NCI-H2196 (cell line): ENCODE results near the gene RBP2.
"Not testable (repeated sequence)": the region's sequence is repeated elsewhere in the genome, so short reads cannot be mapped to it uniquely, and the experiment has no call there.

ENCODE experiments used
- DNase-seq: peaks from one replicate; lab custom pipeline; 2025; ENCODE audit not compliant: unreplicated experiment; lab: John Stamatoyannopoulos, UW

RBP2 gene

DNA sequence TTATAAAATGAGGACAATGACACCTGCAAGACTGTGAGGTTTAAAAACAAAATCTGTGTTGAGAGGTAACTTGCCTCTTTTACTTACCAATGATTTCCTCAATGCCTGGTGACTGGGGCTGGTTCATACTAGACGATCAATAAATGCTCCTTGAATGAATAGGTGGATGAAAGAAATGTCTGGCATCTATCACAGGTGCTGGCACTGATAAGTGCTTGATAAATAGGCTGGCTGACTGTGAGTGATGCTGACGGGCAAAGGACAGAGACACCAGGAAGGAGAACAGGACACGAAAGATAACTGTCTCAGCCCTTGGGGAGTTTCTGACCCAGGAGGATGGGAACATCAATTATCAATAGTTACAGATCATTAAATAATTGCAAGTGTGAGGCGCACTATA lies 31.9 kb downstream of the RBP2 start:
- no peak for DNase-seq

DNA sequence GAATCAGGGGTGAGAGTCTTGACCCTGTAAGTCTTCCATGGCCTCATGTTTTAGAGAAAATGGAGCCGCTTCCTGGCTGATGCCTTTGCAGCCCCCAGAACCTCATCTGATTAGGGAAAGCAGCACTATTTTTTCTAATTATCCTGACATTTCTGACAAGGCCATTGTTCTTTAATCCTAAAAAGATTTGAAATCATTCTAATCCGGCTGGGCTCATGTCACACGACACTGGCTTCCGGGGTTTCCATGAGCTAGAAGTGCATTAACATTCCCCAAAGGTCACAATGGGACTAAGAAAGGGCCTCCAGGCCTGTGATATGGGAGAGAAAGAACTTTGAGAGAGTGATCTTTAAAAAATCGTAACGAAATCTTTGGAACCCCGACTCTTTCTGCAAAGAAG lies 33.1 kb downstream of the RBP2 start:
- no peak for DNase-seq

DNA sequence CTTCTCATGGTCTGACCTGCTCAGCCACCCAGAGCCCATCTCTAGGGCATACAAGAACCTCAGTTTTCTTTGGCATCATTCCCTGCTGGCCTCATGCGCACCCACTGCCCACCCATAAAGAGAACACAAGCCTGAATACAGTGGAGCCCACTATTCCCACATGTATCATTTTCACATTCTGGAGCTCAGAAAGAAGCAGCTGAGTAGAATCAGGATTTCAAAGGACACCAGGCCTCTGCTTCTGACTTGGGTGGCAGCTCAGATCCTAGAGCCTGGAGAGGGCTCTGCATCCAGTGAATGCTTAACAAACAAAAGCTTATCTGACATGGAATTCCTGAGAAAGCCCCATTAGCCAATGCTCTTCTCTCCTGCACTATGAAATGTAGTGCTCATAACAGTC lies 34.7 kb downstream of the RBP2 start:
- no peak for DNase-seq

DNA sequence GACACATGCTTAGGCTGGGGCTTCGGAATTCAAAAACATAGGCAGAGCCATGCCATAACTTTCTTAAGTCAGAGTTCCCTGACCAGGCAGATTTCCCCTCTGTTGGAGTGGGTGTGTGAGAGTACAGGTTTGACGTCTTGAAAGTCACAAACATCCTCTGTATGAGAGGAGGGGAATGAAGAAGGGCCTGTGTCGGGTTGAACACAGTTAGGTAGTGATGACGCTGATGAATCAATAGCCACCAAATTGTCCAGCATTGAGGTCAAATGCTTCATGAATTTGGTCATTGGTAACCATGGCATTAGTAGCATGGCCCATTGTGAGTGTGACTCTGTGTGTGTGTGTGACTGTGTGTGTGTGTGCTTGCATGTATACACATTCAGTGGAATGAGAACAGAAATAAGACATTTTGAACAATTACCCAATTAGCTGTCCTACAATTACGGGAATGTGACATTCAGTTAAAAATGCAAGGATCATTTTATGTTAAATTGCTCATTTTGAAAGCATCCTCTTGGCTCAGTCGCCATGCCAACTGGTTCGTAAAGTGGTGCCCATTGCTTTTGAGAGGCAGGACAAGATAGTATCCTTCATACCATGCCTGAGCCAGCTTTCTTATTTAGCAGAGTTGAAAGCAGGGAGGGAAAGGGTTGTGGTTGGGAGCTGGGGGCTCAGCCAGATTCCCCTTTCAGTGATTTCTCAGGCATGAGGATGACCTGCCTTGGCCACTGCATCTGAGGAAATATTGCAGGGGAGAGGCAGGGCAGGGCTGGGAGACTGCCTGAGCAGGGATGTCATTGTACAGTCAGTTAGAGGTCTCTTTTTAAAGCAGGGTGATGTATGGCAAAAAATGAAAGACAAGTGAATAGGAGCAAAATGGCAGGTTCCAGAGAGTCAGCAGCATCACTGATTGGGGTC lies 35.4 kb downstream of the RBP2 start:
- DNase-seq = no peak

DNA sequence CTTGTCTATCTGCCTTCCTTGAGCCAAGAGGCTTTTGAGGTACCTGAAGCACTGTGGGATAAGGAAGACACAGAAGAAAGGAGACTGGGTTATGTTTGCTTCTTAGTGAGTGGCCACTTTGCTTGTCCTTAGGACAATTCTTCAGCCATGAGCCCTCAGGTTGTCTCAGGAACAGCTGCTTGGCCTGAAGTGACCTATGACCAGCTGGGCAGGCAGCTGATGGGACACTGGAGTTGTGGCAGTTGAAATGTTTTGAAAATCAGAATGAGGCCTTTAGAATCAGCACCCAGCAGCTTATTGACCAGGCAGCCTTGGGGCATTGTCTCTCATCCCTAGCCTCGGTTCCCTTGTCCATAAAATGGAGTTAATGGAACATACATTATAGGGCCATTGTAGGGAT lies 37.0 kb downstream of the RBP2 start:
- DNase-seq = no peak

DNA sequence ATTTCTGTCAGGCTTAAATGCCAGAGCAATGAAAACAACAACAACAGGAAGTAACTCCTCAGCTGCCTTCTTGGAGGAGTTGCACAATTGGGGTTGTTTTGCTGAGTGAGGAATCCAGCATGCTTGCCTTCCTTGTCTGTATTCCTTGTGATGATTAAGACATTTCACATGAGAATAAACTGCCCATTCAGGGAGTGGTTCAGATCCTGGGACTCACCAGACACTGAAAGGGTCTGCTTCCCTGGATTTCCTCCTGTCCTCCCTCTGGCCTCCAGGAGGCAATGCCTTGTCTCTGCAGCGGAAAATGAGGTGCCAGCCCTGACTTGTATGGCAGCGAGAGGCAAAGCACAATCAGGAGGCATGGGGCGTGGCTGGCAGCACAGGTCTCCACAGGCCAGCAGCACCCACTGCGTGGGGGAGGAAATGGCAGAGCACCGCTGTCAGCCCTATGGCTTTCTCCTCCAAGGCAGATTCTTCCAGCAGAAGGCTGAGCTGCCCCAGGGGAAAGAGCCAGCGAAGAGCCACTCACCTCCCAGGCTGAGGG lies 41.5 kb downstream of the RBP2 start:
- no peak for DNase-seq

DNA sequence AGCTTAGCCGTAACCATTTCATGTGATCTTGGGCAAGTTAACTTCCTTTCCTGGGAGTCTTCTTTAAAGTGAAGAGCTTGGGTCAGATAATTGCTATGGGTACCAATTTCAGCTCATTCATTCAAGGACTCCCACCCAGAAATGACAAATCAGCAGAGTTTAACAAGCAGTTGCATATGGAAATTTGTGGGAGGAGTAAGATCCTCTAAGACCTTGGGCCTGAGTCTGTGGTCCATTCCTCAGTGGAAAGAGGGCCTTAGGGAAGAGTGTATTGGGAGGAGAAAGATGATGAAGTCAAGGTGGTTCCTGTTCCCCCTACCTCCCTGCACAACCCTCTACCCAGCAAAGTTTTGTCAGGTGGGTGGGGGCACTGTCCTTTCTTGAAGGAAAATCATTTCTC lies 42.1 kb downstream of the RBP2 start:
- no peak for DNase-seq

DNA sequence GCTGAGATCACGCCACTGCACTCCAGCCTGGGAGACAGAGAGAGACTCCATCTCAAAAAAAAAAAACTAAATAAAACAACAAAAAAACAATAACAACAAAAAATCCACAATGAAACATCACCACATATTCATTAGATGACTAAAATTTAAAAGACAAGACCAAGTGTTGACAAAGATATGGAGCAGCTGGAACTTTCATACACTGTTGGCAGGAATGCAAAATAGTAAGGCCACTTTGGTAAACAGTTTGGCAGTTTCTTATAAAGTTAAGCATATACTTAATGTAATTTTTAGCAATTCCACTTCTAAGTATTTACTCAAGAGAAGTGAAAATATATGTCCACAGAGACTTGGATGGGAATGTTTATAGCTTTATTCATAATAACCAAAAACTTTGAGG lies 43.2 kb downstream of the RBP2 start:
- DNase-seq = no peak

DNA sequence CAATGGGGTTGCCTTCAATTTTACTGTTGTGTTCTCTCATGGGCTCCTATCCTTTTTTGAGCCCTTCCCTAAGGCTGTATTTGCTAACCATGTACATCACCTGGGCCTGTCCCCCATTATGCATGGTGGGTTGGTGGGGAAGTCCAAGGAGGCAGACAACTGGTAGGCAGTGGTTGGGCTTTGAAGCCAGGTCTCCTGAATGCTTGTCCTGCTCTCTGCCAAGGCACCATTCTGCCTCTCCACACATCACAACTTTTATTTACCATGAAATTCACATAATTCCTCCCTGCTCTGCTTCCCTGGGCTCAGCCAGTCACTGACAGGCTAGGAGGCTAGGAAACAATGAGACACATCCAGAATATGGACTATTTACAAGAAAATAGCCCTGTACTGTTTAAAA lies 45.8 kb downstream of the RBP2 start:
- no peak for DNase-seq

DNA sequence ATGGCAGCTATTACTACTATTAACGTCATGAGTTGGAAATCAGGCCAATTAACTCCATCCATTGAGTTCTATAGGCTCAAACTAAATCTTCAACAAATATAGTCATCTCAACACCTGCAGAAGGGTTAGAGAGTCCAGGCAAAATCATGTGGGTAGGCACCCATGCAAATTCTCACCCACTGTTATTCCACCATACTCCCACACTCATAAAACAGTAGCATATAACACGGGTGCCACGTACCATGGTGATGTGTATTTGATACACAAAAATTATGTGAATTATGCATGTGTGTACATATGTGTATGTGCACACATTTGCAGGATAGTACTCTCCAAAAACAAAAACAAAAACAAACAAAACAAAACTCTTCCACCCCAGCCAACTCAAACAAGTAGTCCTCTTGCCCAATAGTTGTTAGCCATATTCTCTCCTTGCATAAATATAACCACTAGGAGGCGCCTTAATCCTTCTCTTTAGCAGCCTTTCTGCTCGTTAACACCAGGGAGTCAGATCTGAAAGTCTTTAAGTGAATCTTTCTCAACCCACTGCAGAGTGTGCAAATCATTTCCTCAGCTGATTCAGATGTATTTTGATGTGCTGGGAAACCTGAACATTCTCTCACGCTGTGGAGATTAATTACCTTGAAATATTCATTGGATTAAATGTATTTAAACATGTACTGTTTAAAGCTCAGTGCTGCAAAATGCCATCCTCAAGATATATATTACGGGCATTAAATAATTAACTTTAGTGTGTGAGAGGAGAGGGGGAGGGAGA lies 48.8 kb downstream of the RBP2 start:
- DNase-seq = peak; percentile 95

DNA sequence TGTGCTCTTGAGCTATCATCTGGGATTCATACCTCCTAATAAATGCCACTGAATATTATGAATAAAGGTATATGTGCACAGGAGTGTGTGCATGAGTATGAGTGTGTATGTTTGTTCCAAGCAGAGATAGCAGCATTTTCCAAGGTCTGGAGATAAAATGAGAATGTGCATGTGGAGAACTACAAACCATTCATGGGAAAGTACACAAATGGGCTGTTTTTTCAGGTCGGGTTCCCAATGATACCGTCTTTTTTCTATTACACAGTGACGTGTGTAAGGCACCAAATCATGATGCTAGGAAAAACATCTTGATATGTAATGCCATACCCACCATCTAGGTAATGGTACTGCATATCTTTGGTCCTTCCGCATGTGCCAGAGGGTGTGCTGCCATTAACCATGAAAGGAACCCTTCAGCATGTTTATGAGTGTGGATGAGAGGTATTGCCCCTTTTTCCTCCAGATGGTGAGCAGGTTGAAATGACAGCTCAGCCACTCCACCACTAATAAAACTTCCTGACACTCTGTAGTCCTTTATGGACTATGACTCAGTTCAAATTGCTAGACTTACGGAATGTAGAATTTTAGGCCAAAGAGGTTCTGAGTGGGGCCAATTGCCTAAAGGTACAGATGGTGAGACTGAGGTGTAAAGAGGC lies 50.4 kb downstream of the RBP2 start:
- no peak for DNase-seq

DNA sequence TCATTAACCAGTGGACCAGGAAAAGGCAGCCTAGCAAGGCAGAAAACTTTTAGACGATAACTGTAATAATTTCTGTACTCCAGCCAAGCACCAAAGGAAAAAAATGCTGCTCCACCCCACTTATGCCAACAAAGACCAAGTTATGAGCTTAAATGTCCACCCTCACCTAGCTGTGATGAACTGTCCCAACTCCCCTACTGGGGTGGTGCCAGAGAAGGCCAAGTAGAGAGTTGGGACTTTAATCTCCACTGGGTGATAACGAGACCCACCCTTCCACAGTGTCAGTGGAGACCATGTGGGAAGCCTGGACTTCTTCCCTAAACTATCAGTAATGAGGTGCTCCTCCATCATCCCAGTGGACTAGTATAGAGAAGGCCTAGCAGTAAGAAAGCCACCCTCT lies 53.1 kb downstream of the RBP2 start:
- no peak for DNase-seq

DNA sequence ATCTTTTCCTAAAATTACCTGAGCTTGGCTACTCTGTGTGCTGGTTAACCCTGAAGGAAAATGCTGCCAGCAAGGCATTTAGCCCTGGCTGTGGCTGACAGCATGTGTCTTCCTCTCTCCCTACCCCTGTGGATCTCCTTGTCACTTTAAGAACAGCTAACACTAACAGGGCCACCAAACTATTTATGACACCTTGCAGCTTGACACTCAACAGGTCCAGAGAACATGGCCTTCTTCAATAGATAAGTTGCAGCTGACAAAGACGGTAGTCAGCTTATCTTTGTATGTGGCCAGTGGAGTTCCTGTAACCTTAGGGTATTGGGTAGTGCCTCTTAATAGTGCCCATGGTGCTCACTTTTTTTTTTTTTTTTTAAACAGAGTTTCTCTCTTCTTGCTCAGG lies 54.9 kb downstream of the RBP2 start:
- DNase-seq = no peak

DNA sequence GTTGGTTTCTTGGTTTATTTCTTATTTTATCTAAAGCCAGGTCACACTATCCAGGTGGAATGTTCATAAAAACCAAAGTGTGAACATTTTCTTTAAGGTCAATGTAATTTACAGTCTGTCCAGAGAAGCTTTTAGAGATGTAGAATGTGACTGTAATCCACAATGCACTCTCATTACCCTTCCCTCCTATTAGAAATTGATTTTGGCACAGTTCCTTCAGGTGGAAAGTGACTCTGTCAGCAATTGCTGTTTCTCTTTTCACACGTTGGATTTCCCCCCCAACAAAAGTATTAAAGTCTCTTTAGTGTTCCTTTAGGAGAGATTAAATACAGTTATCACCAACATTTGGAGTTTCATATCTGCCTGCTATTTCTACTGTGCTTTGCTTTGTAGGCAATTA lies 55.3 kb downstream of the RBP2 start:
- no peak for DNase-seq

DNA sequence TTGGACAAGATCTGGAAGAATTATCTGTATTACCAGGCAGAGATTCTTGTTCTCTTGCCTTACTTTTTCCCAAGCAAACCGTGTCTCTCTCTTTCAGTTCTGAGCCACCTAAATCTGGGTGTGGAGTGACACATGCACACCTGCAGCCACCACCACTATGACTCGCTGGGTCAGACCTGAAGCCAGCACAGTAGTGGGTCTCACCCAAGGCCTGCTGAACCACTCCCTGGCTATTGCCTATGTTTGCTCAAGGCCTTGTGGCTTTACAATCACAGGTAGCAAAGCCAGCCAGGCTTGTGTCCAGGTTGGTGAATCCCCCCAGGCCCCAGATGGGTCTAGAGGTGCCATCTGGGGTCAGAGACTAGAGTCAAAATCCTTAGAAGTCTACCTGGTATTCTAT lies 58.2 kb downstream of the RBP2 start:
- DNase-seq = no peak

DNA sequence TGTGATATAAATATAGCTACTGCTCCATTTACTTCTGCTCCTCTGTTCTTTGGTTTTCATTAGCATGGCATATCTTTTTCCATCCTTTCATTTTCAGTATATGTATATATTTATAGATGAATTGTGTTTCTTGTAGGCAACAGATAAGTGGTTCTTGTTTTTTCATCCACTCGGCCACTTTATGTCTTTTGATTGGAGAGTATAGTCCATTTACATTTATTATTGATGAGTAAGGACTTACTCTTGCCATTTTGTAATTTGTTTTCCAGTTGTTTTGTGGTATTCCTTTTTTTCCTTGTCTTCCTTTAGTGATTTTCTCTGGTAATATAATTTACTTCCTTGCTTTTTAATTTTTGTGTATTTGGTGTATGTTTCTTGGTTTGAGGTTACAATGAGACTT lies 60.0 kb downstream of the RBP2 start:
- DNase-seq = no peak

DNA sequence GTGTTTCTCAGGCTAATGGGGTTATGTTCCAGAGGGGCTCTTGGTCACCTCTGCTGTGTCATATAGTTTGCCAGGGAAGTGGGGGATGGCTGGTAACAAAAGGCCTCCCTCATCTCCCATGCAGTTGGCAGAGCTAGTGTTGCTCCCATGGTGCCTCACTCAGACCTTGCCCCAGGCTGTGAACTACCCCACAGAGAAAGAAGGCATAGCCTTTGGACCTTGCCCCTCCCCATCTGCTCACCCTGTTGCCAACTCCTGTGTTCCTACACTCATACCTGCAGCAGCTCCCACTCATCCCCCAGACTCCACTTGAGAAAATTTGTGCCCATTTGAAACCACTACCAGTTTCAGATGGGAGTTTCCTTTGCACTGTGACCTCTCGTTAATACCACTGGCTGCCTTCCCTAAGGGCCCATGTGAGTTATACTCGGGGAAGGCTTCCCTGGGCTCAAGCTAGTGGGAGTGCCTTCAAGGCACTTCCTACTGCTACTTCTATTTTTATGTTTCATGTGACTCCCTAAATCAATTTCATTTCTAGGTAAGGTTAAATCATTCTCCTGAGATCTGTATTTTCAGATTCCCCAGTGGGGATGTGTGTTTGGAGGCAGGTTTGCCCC lies 61.6 kb downstream of the RBP2 start:
- no peak for DNase-seq

DNA sequence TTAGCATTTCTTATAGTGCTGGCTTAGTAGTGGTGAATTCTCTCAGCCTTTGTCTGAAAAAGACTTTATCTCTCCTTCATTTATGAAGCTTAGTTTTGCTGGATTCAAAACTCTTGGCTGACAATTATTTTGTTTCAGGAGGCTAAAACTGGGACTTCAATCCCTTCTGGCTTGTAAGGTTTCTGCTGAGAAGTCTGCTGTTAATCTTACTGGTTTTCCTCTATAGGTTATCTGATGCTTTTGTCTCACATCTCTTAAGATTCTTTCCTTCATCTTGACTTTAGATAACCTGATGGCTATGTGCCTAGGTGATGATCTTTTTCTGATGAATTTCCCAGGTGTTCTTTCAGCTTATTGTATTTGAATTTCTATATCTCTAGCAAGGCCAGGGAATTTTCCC lies 63.4 kb downstream of the RBP2 start:
- not testable (repeated sequence) for DNase-seq
